ENCODE results near the gene DNAJC10. TPM values are rescaled to one million over a fixed set of nuclear protein-coding genes. Genes with fewer than 3 reads are reported as not detected.
"Not testable (repeated sequence)": the region's sequence is repeated elsewhere in the genome, so short reads cannot be mapped to it uniquely, and the experiment has no call there.

Gene DNAJC10
- total and polyA plus RNA-seq, 8 donors, result 115 to 163 (median 130) TPM

GRCh38 chr2:182732736-182733135, 16.7 kb downstream of the DNAJC10 start:
- H3K27me3 ChIP-seq, result no peaks in the 10 kb centered on the region
- no peak for TF ChIP-seq CTCF (IDR thresholded peaks at IDR 0.05)
- intact Hi-C loops (cut with DNase I), result no loop called here

GRCh38 chr2:182733572-182733971, 17.5 kb downstream of the DNAJC10 start:
- intact Hi-C loops (cut with DNase I), result no loop called here
- Histone ChIP-seq H3K27me3 (no peaks in the 10 kb centered on the region), H3K27ac (no peak overlapping the region), H3K4me3 (no peak overlapping the region), H3K36me3 (peaks cover 0 to 59% of the 10 kb centered on the region in 2 donors), H3K4me1 (no peaks in the 10 kb centered on the region), H3K9me3 (no peaks in the 10 kb centered on the region)
- no peak for ATAC-seq
- no peak for TF ChIP-seq CTCF (IDR thresholded peaks at IDR 0.05)
- no peak for DNase-seq

More at GRCh38 chr2:182732736-182733135, 16.7 kb downstream of the DNAJC10 start:
- ATAC-seq, result no peak
- DNase-seq, result no peak
- peaks cover 0 to 57% of the 10 kb centered on the region in 2 donors for H3K36me3 ChIP-seq
- H3K27ac ChIP-seq, result no peak overlapping the region
- no peaks in the 10 kb centered on the region for H3K4me1 ChIP-seq
- H3K4me3 ChIP-seq, result no peak overlapping the region
- no peaks in the 10 kb centered on the region for H3K9me3 ChIP-seq

GRCh38 chr2:182736856-182737255, 20.8 kb downstream of the DNAJC10 start:
- H3K4me3 ChIP-seq; H3K4me1 ChIP-seq; H3K9me3 ChIP-seq; H3K27me3 ChIP-seq; intact Hi-C loops (cut with DNase I); ATAC-seq; H3K27ac ChIP-seq: not testable (repeated sequence)
- H3K36me3 ChIP-seq, result peaks cover 0 to 49% of the 10 kb centered on the region in 2 donors
- DNase-seq, result peak in 1 of 4 donors; percentile 10

GRCh38 chr2:182740701-182741100, 24.6 kb downstream of the DNAJC10 start:
- H3K27ac ChIP-seq, result no peak overlapping the region
- no peak for DNase-seq
- H3K27me3 ChIP-seq, result no peaks in the 10 kb centered on the region
- intact Hi-C loops (cut with DNase I), result no loop called here
- no peak for ATAC-seq
- H3K9me3 ChIP-seq, result no peaks in the 10 kb centered on the region
- H3K4me1 ChIP-seq, result no peaks in the 10 kb centered on the region
- peaks cover 0 to 80% of the 10 kb centered on the region in 2 donors for H3K36me3 ChIP-seq
- H3K4me3 ChIP-seq, result no peak overlapping the region
- TF ChIP-seq CTCF (IDR thresholded peaks at IDR 0.05), result no peak

GRCh38 chr2:182741620-182742019, 25.6 kb downstream of the DNAJC10 start:
- TF ChIP-seq CTCF (IDR thresholded peaks at IDR 0.05), result no peak
- Histone ChIP-seq H3K9me3 (no peaks in the 10 kb centered on the region), H3K4me3 (no peak overlapping the region), H3K4me1 (no peaks in the 10 kb centered on the region), H3K27me3 (no peaks in the 10 kb centered on the region), H3K27ac (no peak overlapping the region), H3K36me3 (peaks cover 0 to 74% of the 10 kb centered on the region in 2 donors)
- intact Hi-C loops (cut with DNase I), result no loop called here
- DNase-seq (no peak), ATAC-seq (no peak)

- ATAC-seq (no peak), DNase-seq (no peak)
- intact Hi-C loops (cut with DNase I), result no loop called here
- no peak for TF ChIP-seq CTCF (IDR thresholded peaks at IDR 0.05)
- Histone ChIP-seq H3K4me3 (no peak overlapping the region), H3K9me3 (no peaks in the 10 kb centered on the region), H3K27me3 (no peaks in the 10 kb centered on the region), H3K27ac (no peak overlapping the region), H3K36me3 (peaks cover 0 to 57% of the 10 kb centered on the region in 2 donors), H3K4me1 (no peaks in the 10 kb centered on the region)
These were observed 28.4 kb downstream of the DNAJC10 start for GRCh38 chr2:182744490-182744889.
